ENCODE data around the gene CLSTN2.

Gene CLSTN2

GRCh38 chr3:140358686-140359085, 423.7 kb downstream of the CLSTN2 start:
- DNase-seq, result no peak

GRCh38 chr3:140359233-140359995, 424.4 kb downstream of the CLSTN2 start:
- DNase-seq, result no peak

- DNase-seq, result no peak
Observed at GRCh38 chr3:140360332-140360731, 425.3 kb downstream of the CLSTN2 start.

- DNase-seq, result no peak
Observed at GRCh38 chr3:140363801-140364200, 428.8 kb downstream of the CLSTN2 start.

GRCh38 chr3:140365872-140366697, 431.1 kb downstream of the CLSTN2 start:
- no peak for DNase-seq

- DNase-seq, result no peak
Observed at GRCh38 chr3:140368223-140368811, 433.3 kb downstream of the CLSTN2 start.

GRCh38 chr3:140370686-140371085, 435.7 kb downstream of the CLSTN2 start:
- DNase-seq, result no peak

- DNase-seq, result no peak
Observed at GRCh38 chr3:140373234-140373633, 438.2 kb downstream of the CLSTN2 start.

- no peak for DNase-seq
Observed at GRCh38 chr3:140375002-140375401, 440.0 kb downstream of the CLSTN2 start.

- no peak for DNase-seq
Observed at GRCh38 chr3:140376136-140376889, 441.3 kb downstream of the CLSTN2 start.

- no peak for DNase-seq
Observed at GRCh38 chr3:140377644-140378043, 442.7 kb downstream of the CLSTN2 start.

- no peak for DNase-seq
Observed at GRCh38 chr3:140378571-140379340, 443.8 kb downstream of the CLSTN2 start.

- DNase-seq, result no peak
Observed at GRCh38 chr3:140384028-140384771, 449.2 kb downstream of the CLSTN2 start.

- DNase-seq, result no peak
Observed at GRCh38 chr3:140384876-140385275, 449.9 kb downstream of the CLSTN2 start.

- no peak for DNase-seq
Observed at GRCh38 chr3:140386357-140387100, 451.5 kb downstream of the CLSTN2 start.

- no peak for DNase-seq
Observed at GRCh38 chr3:140387244-140387643, 452.3 kb downstream of the CLSTN2 start.

GRCh38 chr3:140388202-140388922, 453.4 kb downstream of the CLSTN2 start:
- no peak for DNase-seq

- DNase-seq, result no peak
Observed at GRCh38 chr3:140391061-140391460, 456.1 kb downstream of the CLSTN2 start.

GRCh38 chr3:140394488-140395133, 459.6 kb downstream of the CLSTN2 start:
- DNase-seq, result no peak

Data from SW 1271 (cell line).